CD4-positive, alpha-beta T cell treated with Interleukin-6 at 100 ng/mL for 8 hours (primary cell): ENCODE data around the gene VTCN1.
"Not testable (repeated sequence)": the region's sequence is repeated elsewhere in the genome, so short reads cannot be mapped to it uniquely, and the experiment has no call there.

ENCODE experiments used
- DNase-seq: peaks from one replicate; pipeline ENCODE4 v3.0.0-alpha.2; 2020; ENCODE audit warnings: mixed read lengths, low spot score

Gene VTCN1, protein sequence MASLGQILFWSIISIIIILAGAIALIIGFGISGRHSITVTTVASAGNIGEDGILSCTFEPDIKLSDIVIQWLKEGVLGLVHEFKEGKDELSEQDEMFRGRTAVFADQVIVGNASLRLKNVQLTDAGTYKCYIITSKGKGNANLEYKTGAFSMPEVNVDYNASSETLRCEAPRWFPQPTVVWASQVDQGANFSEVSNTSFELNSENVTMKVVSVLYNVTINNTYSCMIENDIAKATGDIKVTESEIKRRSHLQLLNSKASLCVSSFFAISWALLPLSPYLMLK

DNA sequence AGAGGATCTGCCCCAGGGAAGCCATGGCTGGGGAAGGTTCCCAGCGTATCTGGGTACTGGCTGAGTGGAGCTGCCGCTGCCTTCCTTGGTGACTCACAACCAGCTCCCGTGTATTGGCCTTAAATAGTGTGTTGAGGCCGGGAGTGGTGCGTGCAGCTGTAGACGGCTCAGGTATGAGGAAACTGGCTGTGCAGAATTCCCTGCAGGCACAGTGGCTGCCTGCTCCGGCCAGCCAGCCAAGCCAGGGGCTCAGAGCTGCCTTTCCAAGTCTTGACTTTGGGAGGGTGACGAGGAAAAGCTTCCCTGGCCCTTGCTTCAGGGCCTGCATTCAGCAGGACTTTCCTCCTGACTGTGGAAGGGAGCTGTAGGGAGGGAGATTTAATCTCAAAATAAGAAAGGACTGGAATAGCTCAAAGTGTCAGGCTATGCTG, at the start of gene VTCN1:
Gene VTCN1 (minus strand): TSS at position 97 of the 431 bp plus-strand sequence. CDS start 72 bp downstream, at position 25.
- no peak for DNase-seq

- DNase-seq, result no peak
Observed at GRCh38 chr1:117258791-117259190, 48.1 kb upstream of the VTCN1 start.

GRCh38 chr1:117258075-117258474, 47.3 kb upstream of the VTCN1 start:
- DNase-seq, result not testable (repeated sequence)

DNA sequence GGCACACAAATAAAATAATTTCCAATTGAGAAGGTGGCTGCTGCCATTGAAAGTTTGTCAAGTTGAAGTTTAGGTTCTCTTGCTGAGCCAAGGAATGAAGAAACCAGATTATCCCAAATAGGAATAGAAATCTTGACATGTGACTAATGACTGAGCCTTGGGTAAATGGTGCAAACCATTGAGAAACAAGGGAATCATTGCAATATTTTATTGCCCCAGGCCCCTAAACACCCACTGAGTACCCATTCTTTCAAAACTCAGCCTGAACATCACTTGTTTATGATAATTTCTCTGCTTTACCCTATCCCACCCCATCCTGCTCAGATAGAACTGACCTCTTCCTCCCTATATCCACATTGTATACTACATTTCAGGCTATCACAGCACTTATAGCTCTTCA, 46.6 kb upstream of the VTCN1 start:
- no peak for DNase-seq

DNA sequence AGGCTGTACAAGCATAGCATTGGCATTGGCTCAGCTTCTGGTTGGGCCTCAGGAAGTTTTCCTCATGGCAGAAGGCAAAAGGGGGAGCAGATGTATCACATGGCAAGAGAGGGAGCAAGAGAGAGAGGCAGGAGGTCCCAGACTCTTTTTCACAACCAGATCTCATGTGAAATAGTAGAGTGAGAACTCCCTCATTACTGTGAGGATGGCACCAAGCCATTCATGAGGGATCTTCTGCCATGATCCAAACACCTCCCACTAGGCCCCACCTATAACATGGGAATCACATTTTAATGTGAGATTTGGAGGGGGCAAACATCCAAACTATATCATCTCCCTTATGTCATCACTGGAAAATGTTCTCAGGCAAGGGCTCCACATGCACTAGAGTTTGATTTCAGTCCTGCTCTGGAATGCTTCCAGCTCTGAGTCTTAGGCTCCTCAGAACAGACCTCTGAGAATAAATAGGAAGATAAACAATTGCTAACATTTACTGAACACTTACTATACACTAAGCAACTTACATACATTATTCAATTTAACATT, 39.4 kb upstream of the VTCN1 start:
- DNase-seq, result no peak

- no peak for DNase-seq
Observed at GRCh38 chr1:117244971-117245370, 34.2 kb upstream of the VTCN1 start.

GRCh38 chr1:117244306-117244705, 33.6 kb upstream of the VTCN1 start:
- DNase-seq, result no peak

DNA sequence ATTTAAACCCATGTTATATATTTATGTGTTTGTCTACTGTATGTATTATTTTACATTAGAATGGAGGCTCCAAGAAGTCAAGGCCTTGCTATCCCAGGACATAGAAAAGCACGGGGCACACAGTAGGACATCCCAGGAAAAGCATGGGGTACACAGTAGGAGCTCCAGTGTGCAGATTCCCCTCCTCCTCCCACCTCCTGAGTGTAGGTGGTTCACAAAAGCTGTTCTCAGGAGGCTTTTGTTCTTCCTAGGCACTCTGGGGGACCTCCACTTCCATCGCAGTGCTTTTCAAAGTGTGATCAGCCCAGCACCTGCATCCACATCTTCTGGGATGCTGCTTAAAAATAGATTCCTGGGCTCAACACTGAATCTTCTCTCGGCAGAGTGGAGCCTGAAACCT, 30.8 kb upstream of the VTCN1 start:
- no peak for DNase-seq

GRCh38 chr1:117240547-117240946, 29.8 kb upstream of the VTCN1 start:
- no peak for DNase-seq

GRCh38 chr1:117239467-117239866, 28.7 kb upstream of the VTCN1 start:
- DNase-seq, result no peak

GRCh38 chr1:117237726-117238381, 27.1 kb upstream of the VTCN1 start:
- no peak for DNase-seq

GRCh38 chr1:117235863-117236465, 25.2 kb upstream of the VTCN1 start:
- no peak for DNase-seq

- DNase-seq, result no peak
Observed at GRCh38 chr1:117232531-117232930, 21.8 kb upstream of the VTCN1 start.

DNA sequence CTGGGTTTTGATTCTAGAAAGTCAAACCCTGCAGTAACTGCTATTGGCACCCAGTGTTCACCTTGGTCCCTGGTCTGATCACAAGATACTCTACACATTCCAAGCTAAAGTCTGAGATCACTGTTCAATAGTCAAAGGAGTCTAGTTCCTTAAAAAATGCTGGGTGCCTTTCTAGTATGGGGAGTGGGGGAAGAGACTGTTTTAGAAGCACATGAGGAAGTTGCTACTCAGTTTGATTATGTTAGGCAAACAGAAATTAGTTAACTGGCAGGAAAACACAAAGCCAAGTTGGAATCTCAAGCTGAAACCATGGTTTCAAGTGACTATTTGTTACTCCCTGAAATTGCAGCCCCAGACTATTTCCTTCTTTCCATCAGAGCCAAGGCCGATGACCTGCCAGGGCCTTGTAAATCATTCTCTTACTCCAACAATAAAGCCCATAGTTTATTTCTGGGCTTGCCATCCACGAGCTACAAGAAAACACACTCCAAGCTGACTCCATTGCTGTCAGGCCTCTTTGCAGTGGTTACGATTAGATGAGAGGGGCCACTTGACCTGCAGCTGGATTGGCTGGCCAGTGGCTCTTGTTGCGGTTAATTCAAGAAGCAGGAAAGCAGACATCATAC, 21.1 kb upstream of the VTCN1 start:
- no peak for DNase-seq

GRCh38 chr1:117231312-117231711, 20.6 kb upstream of the VTCN1 start:
- DNase-seq, result no peak

DNA sequence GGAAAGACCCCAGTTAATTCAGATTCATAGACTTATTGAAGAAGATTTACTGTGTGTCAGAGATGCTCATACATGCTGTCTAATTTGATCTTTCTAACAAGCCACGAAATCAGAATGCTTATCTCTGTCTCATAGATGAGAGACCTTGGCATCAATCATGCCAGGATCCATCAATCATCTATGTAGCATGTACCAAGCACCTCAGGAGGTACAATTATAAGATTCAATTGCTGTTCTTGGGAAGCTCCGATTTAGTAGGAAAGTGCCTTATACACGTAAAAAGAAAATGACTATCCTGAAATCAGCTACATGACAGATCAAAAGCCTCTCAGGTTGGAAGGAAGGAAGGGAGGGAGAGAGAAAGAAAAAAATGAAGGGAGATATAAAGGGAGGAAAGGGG, 18.5 kb upstream of the VTCN1 start:
- no peak for DNase-seq

DNA sequence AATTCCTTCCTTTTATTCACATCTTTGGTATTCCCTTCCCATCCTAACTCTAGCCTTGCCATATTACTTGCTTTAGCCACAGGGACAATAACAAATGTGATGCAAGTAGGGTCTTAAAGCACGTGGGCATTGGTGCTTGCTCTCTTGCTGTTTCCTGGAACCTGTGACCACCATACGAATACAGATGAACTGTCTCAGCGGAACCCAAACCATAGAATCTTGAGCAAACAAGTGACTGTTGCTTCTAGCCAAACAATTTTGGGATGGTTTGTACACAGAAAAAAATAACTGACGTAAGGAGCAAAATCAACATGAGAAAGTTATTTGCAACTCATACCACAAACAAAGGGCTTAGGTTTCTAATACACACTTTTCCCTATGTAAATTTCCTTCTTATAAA, 15.2 kb upstream of the VTCN1 start:
- DNase-seq, result no peak

DNA sequence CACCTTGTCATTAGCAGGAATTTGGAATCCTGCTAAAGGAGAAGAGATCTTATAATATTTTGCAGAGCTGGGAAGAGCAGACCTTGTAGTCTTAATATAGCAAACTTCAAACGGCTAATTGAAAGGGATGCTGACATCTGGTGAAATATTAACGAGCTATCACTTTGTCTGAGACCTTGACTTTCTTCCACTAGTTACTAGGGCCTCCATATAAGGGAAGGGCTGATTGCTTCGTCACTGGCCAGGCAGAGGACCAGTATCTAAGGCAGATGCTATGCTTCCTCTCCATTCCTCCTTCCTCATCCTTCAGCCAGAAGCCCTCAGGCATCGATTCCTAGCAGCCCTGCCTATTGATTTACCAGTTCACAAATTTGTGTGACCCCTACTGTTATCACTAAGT, 6.0 kb upstream of the VTCN1 start:
- DNase-seq, result no peak

GRCh38 chr1:117215733-117216462, 5.2 kb upstream of the VTCN1 start:
- no peak for DNase-seq

DNA sequence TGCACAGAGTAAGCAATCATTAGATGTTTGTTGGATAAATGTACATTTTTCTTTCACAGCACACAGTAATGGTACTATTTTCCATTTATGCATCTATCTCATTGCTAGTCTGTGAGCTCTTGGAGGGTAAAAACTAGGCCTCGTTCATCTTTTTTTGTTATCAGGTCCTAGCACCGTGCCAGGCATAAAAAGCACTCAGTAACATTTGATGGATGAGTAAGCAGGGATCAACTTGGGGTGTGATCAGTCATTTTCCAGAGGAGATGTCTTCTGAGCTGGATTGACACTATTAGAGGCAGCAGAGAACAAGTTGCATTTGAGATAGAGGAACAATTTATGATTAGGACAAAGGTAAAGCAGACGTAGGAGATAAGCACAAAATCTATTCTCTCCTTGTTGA, 4.3 kb upstream of the VTCN1 start:
- no peak for DNase-seq

GRCh38 chr1:117213046-117213445, 2.3 kb upstream of the VTCN1 start:
- DNase-seq, result no peak

DNA sequence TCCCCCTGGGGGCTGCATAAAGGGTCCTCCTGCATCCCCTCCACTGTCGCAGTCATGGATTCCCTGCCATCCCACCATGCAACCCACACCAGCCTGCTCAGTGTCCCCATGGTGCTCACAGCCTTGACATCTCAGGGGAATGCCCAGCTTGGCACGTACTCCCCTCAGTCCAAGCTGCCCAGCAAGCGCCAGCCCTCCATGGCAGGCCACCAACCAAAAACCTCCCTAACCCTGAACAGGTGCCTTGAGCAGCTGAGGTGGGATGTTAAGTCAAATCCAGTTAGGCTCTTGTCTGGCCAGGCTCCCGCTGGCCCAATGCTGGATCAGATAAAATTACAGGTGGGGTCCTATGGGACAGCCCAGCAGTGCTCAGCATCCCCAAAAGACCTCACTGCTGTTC, 341 bp downstream of the VTCN1 start:
- DNase-seq, result no peak
